GDM1 (cell line): Measurements from ENCODE around the gene NPIPA8.
"Not testable (repeated sequence)": the region's sequence is repeated elsewhere in the genome, so short reads cannot be mapped to it uniquely, and the experiment has no call there.

Source experiments
- DNase-seq: peaks from one replicate; lab custom pipeline; 2025; lab: John Stamatoyannopoulos, UW

Gene NPIPA8

DNA sequence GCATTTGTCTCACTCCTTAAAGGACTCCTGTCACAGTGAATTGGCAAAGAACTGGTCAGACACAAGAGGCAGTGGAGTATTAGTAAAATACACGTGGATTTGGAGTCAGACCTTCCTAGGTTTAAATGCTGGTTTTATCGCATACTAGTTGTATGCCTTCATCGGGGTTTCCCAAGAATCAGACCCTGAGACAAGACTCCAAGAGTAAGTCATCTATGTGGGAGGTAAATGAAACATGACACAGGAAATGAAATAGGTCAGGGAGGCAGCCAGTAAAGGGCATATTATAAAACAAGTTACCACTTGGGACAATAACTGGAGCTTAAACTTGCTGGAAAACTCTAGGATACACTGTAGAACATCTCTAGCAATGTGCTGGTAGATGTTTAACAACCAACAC is 59.8 kb downstream of the NPIPA8 start:
- not testable (repeated sequence) for DNase-seq

- DNase-seq = not testable (repeated sequence)
These were observed 66.4 kb downstream of the NPIPA8 start for GRCh38 chr16:18270171-18270570.
